CD14-positive monocyte (primary cell): Measurements from ENCODE around the gene PTGR3. TPM values are rescaled to one million over a fixed set of nuclear protein-coding genes. Genes with fewer than 3 reads are reported as not detected.

Experiments used
- DNase-seq, 3 donors: peaks; one replicate each; pipeline ENCODE4 v3.0.0-alpha.2; 2011 to 2022
- H2AFZ ChIP-seq: 2 replicates; pipeline ENCODE4 v1.6.0; 2012; ENCODE audit warnings: mild to moderate bottlenecking, low read depth, low read length, inconsistent platforms; ENCODE audit not compliant: insufficient read depth, poor library complexity, severe bottlenecking
- H3K27ac ChIP-seq, 2 donors: 1 replicate in 1 of 2; 2 replicates in 1 of 2; pipeline ENCODE4 v1.5.1; 2012 to 2013; ENCODE audit warnings: low read length in 2 of 2, control low read depth in 1 of 2, inconsistent platforms in 1 of 2, low read depth in 1 of 2, mild to moderate bottlenecking in 1 of 2
- H3K27me3 ChIP-seq, 2 donors: one replicate each; pipeline versions ENCODE4 v1.6.0 to v1.6.1; 2011 to 2013; ENCODE audit warnings: low read length in 2 of 2; ENCODE audit not compliant: control insufficient read depth in 2 of 2, insufficient read depth in 2 of 2
- H3K36me3 ChIP-seq, 2 donors: replicated peaks in 1 of 2; 1 replicate in 1 of 2; 2 replicates in 1 of 2; pipeline versions ENCODE4 v1.5.1 to v1.6.1; 2012 to 2013; ENCODE audit warnings: low read length in 2 of 2, control low read depth in 1 of 2, inconsistent platforms in 1 of 2, mild to moderate bottlenecking in 1 of 2; ENCODE audit not compliant: insufficient read depth in 2 of 2, control insufficient read depth in 1 of 2
- H3K4me1 ChIP-seq, 2 donors: 1 replicate in 1 of 2; 2 replicates in 1 of 2; pipeline versions ENCODE4 v1.5.1 to v1.6.1; 2012 to 2013; ENCODE audit warnings: low read length in 2 of 2, control low read depth in 1 of 2, inconsistent platforms in 1 of 2, mild to moderate bottlenecking in 1 of 2, moderate library complexity in 1 of 2; ENCODE audit not compliant: insufficient read depth in 2 of 2, control insufficient read depth in 1 of 2
- H3K4me2 ChIP-seq: replicated peaks from 2 replicates; pipeline ENCODE3; 2012; ENCODE audit warnings: low read length, moderate library complexity, mild to moderate bottlenecking; ENCODE audit not compliant: poor library complexity, severe bottlenecking; ENCODE audit errors: extremely low read depth
- H3K4me3 ChIP-seq, 3 experiments: fragments of 200-600 bp in 1 of 3; sonication (generic) in 1 of 3; replicated peaks in 1 of 3; 1 replicate in 2 of 3; 2 replicates in 1 of 3; pipeline ENCODE4 v1.5.1; 2011 to 2013; ENCODE audit warnings: low read length in 3 of 3, mild to moderate bottlenecking in 3 of 3, control low read depth in 2 of 3, low read depth in 2 of 3, inconsistent platforms in 1 of 3, moderate library complexity in 1 of 3
- H3K79me2 ChIP-seq: 2 replicates; pipeline ENCODE4 v1.6.0; 2012; ENCODE audit warnings: mild to moderate bottlenecking, control low read depth, inconsistent platforms, low read length, moderate library complexity; ENCODE audit not compliant: insufficient read depth
- H3K9ac ChIP-seq: 2 replicates; pipeline ENCODE4 v1.6.0; 2017; ENCODE audit warnings: low read length, mild to moderate bottlenecking; ENCODE audit not compliant: insufficient read depth, poor library complexity, severe bottlenecking
- H3K9me3 ChIP-seq, 2 donors: replicated peaks in 1 of 2; 1 replicate in 1 of 2; 2 replicates in 1 of 2; pipeline versions ENCODE4 v1.5.1 to v1.6.1; 2012 to 2013; ENCODE audit warnings: low read length in 2 of 2, control low read depth in 1 of 2; ENCODE audit not compliant: control insufficient read depth in 1 of 2, insufficient read depth in 1 of 2
- H4K20me1 ChIP-seq: 2 replicates; pipeline ENCODE4 v1.6.0; 2012; ENCODE audit warnings: mild to moderate bottlenecking, low read length, control low read depth, moderate library complexity; ENCODE audit not compliant: insufficient read depth
- H3K27ac Mint-ChIP-seq, 7 donors: one replicate each; pipeline ENCODE4 v1.8.0; 2020; ENCODE audit warnings: mild to moderate bottlenecking in 7 of 7, mixed read lengths in 7 of 7, moderate library complexity in 6 of 7, inconsistent platforms in 2 of 7
- H3K27me3 Mint-ChIP-seq, 3 donors: one replicate each; pipeline ENCODE4 v1.8.0; 2021 to 2022; ENCODE audit warnings: low read depth in 3 of 3, mild to moderate bottlenecking in 3 of 3, mixed read lengths in 3 of 3, moderate library complexity in 3 of 3, inconsistent platforms in 1 of 3
- H3K36me3 Mint-ChIP-seq, 2 donors: one replicate each; pipeline ENCODE4 v1.8.0; 2020; ENCODE audit warnings: mixed read lengths in 2 of 2, inconsistent platforms in 1 of 2, mild to moderate bottlenecking in 1 of 2
- H3K4me1 Mint-ChIP-seq: one replicate; pipeline ENCODE4 v1.8.0; 2020; ENCODE audit warnings: mild to moderate bottlenecking, mixed read lengths
- H3K4me3 Mint-ChIP-seq, 2 donors: one replicate each; pipeline ENCODE4 v1.8.0; 2020; ENCODE audit warnings: mild to moderate bottlenecking in 2 of 2, mixed read lengths in 2 of 2, moderate library complexity in 1 of 2
- H3K9me3 Mint-ChIP-seq, 7 donors: one replicate each; pipeline ENCODE4 v1.8.0; 2020 to 2022; ENCODE audit warnings: mixed read lengths in 7 of 7, mild to moderate bottlenecking in 6 of 7, moderate library complexity in 6 of 7, inconsistent platforms in 2 of 7
- CTCF ChIP-seq: fragments of 200-600 bp; IDR thresholded peaks from one replicate; pipeline ENCODE4 v1.8.0; 2022; ENCODE audit warnings: antibody characterized with exemption, mild to moderate bottlenecking
- WGBS: methylation state at CpG from one replicate; pipeline ENCODE4 v1.1.5; 2013; ENCODE audit warnings: missing lambda C conversion rate; ENCODE audit not compliant: insufficient coverage; 5-methylcytosine and 5-hydroxymethylcytosine counted together
- intact Hi-C, 2 donors: fragments of 100-400 bp; cut with micrococcal nuclease; formaldehyde crosslinking; loops; one replicate each; pipeline versions ENCODE4 v1.15.0 to v1.15.1; 2023
- polyA plus RNA-seq, 3 donors: library from polyadenylated mRNA; depleted of rRNA in 1 of 3; unstranded in 2 of 3; stranded (reverse) in 1 of 3; fragments of 300-500 nt in 2 of 3; fragments of >200 nt in 1 of 3; fragmentation: Illumina TruSeq in 2 of 3; gene quantifications; 1 replicate in 2 of 3; 2 replicates in 1 of 3; pipeline ENCODE4 v1.2.3, GENCODE V29; 2012 to 2021

The PTGR3 gene
- polyA plus RNA-seq, 3 donors, result 15.5 to 27.5 (median 23.6) TPM

DNA sequence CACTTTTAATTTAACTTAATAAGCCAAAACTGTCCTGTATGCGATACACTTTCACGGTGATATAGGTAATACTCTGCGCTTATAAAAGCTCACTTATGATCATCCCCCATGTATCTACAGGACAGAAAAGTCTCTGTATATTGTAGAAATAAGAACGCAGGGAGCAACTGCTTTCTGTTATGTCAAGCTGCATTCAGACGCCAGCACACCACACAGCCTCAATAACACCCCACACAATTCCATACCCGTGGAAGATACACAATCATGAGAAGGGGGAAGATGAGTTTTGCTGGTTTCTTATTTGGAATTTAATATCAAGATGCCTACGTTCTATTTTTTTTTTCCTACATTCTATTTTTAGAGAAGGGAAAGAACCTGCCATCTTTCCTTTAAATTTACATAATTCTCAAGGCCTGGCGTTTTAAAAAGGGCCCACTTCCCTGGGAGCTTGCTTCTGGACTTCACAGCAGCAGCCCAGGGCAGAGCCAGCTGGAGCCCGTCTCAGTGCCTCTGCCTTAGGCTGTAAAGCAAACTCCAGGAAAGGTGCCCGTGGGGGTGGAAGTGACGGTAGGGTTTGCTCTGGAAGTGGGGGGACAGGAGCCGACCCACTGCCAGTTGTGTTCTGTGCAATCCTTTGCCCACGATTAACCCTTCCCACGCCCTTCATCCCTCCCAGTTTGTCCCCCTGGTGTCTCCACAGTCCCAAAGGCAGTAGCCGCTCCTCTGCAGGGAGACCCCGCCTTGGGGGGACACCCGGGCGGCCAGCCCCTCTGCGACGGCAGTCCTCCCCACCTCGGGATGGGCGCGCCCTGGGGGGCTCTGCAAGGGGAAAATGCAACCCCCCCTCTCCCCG lies 5.3 kb downstream of the PTGR3 start:
- 55% methylated on average over 2 of the region's 24 CpGs for WGBS
- Mint-ChIP-seq H3K9me3 (peaks cover 0 to 1% (median 0%) of the 10 kb centered on the region in 7 donors), H3K4me3 (peak overlapping the region in 1 of 2 donors; percentile 34), H3K27ac (no peak overlapping the region), H3K4me1 (peaks cover 36% of the 10 kb centered on the region), H3K27me3 (peaks cover 2 to 38% (median 23%) of the 10 kb centered on the region in 3 donors), H3K36me3 (peaks cover 43 to 58% of the 10 kb centered on the region in 2 donors)
- Histone ChIP-seq H3K27ac (no peak overlapping the region), H3K9me3 (no peaks in the 10 kb centered on the region), H3K4me3 (peak overlapping the region in 1 of 3 experiments; percentile 69), H3K4me2 (peak overlapping the region; percentile 78), H4K20me1 (peaks cover 94% of the 10 kb centered on the region), H3K79me2 (peaks cover 65% of the 10 kb centered on the region), H2AFZ (no peak overlapping the region), H3K4me1 (peaks cover 37 to 47% of the 10 kb centered on the region in 2 donors), H3K9ac (no peak overlapping the region), H3K36me3 (peaks cover 22 to 31% of the 10 kb centered on the region in 2 donors), H3K27me3 (peaks cover 16 to 37% of the 10 kb centered on the region in 2 donors)
- intact Hi-C loops, result loop anchor here (10.0 kb wide), 2 partner anchors 129 to 139 kb away; no protein-coding TSS in a partner anchor
- no peak for TF ChIP-seq CTCF
- DNase-seq, result no peak

GRCh38 chr18:75202696-75203365 lies 6.1 kb downstream of the PTGR3 start:
- H3K36me3 ChIP-seq, result peaks cover 22 to 31% of the 10 kb centered on the region in 2 donors
- Mint-ChIP-seq H3K27ac (peak overlapping the region in 1 of 7 donors; percentile 63), H3K27me3 (peaks cover 2 to 38% (median 23%) of the 10 kb centered on the region in 3 donors), H3K36me3 (peaks cover 43 to 58% of the 10 kb centered on the region in 2 donors), H3K4me3 (no peak overlapping the region), H3K9me3 (peaks cover 0 to 1% (median 0%) of the 10 kb centered on the region in 7 donors), H3K4me1 (peaks cover 33% of the 10 kb centered on the region)
- H3K27ac ChIP-seq, result no peak overlapping the region
- no peak overlapping the region for H3K4me3 ChIP-seq
- no peaks in the 10 kb centered on the region for H3K9me3 ChIP-seq
- no CpG with 5 or more reads among the region's 6 CpGs for WGBS
- no peak overlapping the region for H2AFZ ChIP-seq
- no peak for DNase-seq
- intact Hi-C loops, result loop anchor here (10.0 kb wide), 2 partner anchors 128 to 138 kb away; no protein-coding TSS in a partner anchor
- no peak overlapping the region for H3K9ac ChIP-seq
- TF ChIP-seq CTCF, result no peak
- peaks cover 33 to 41% of the 10 kb centered on the region in 2 donors for H3K4me1 ChIP-seq
- peaks cover 16 to 37% of the 10 kb centered on the region in 2 donors for H3K27me3 ChIP-seq
- H4K20me1 ChIP-seq, result peaks cover 98% of the 10 kb centered on the region
- H3K4me2 ChIP-seq, result no peak overlapping the region
- H3K79me2 ChIP-seq, result peaks cover 57% of the 10 kb centered on the region
